Endothelial cell (in vitro differentiated cells): ENCODE measurements around the gene COQ8A. TPM values are rescaled to one million over a fixed set of nuclear protein-coding genes. Genes with fewer than 3 reads are reported as not detected.

ENCODE experiments used
- DNase-seq: peaks from one replicate; pipeline ENCODE4 v3.0.0; 2021; ENCODE audit warnings: low spot score
- H3K27ac Mint-ChIP-seq: one replicate; pipeline ENCODE4 v1.8.0; 2021; ENCODE audit warnings: mixed read lengths, inconsistent platforms; ENCODE audit not compliant: unreplicated experiment
- H3K27me3 Mint-ChIP-seq: one replicate; pipeline ENCODE4 v1.8.0; 2021; ENCODE audit warnings: mild to moderate bottlenecking, moderate library complexity, mixed read lengths, inconsistent platforms; ENCODE audit not compliant: unreplicated experiment
- H3K36me3 Mint-ChIP-seq: one replicate; pipeline ENCODE4 v1.8.0; 2021; ENCODE audit warnings: mild to moderate bottlenecking, low read depth, mixed read lengths, inconsistent platforms; ENCODE audit not compliant: unreplicated experiment
- H3K4me1 Mint-ChIP-seq: one replicate; pipeline ENCODE4 v1.8.0; 2021; ENCODE audit warnings: mild to moderate bottlenecking, mixed read lengths, inconsistent platforms; ENCODE audit not compliant: unreplicated experiment
- H3K4me3 Mint-ChIP-seq: one replicate; pipeline ENCODE4 v1.8.0; 2021; ENCODE audit warnings: mild to moderate bottlenecking, mixed read lengths, inconsistent platforms; ENCODE audit not compliant: unreplicated experiment
- H3K9me3 Mint-ChIP-seq: one replicate; pipeline ENCODE4 v1.8.0; 2021; ENCODE audit warnings: mixed read lengths, inconsistent platforms; ENCODE audit not compliant: unreplicated experiment
- long read RNA-seq: library from polyadenylated mRNA; unstranded; transcript quantifications from one replicate; pipeline ENCODE4 v2.0.0, GENCODE V29; 2020; ENCODE audit not compliant: unreplicated experiment
- total RNA-seq: library from RNA; stranded (reverse); fragmentation: NEBNext Ultra II Directional; extraction: Animal tissue kit (Norgen Biotek cat#: 25700); gene quantifications from one replicate; pipeline ENCODE4 v1.2.1, GENCODE V29; 2021; ENCODE audit not compliant: unreplicated experiment
- TF ChIP-seq, protein P1 (sequence below): fragments of 200-600 bp; sonication (generic); IDR thresholded peaks from one replicate; pipeline ENCODE4 v1.5.0; 2021; ENCODE audit warnings: antibody characterized with exemption; ENCODE audit not compliant: unreplicated experiment

COQ8A gene
- 22.7 TPM for total RNA-seq
- long read RNA-seq, transcript COQ8A-201 (15 exons, 2,872 nt) = major isoform, 20 of 22 reads
- long read RNA-seq, partial matches to known transcripts = 1 of 22 reads
- long read RNA-seq, other reads (novel, unspliced or antisense) = 1 of 22 reads

DNA sequence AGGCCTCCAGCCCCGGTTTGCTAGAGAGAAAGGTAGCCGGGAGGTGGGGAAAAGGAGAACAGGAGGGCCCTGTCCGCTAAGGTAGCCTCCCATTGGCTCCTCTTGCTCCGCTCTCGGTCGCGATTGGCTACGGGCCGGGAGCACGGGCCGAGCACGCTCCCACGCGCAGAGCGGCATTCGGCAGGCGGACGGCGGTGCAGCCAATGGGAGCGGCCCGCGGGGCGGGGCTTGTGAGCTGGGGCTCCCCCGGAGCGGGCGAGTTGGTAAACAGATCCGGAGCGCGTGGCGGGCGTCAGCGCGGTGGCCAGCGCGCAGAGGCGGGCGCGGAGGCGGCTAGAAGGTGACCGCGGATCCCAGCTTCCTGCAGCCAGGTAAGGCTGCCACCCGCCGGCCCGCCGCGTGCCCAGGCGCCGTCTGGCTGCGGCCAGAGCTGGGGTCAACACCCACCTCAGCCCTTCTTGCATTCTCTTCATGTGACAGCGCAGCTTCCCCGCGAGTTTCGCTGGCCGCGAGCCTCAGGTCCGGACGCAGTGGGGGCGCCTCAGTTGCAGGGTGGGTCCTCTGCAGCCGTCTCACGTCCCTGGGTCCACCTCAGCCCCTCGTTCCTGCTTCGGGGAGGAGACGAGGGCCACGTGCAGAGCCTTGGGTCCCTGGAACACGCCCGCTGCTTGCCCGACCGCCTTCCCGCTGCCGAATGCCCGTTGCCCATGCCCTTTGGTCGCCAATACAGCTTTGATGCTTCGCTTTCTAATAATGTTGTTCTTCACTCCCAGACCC lies at the start of gene COQ8A:
COQ8A (plus strand) TSS at position 266 of the 777 bp plus-strand sequence. CDS start 21,092 bp downstream, outside the sequence.
- peak; percentile 98 for DNase-seq
- TF ChIP-seq, protein P1, sequence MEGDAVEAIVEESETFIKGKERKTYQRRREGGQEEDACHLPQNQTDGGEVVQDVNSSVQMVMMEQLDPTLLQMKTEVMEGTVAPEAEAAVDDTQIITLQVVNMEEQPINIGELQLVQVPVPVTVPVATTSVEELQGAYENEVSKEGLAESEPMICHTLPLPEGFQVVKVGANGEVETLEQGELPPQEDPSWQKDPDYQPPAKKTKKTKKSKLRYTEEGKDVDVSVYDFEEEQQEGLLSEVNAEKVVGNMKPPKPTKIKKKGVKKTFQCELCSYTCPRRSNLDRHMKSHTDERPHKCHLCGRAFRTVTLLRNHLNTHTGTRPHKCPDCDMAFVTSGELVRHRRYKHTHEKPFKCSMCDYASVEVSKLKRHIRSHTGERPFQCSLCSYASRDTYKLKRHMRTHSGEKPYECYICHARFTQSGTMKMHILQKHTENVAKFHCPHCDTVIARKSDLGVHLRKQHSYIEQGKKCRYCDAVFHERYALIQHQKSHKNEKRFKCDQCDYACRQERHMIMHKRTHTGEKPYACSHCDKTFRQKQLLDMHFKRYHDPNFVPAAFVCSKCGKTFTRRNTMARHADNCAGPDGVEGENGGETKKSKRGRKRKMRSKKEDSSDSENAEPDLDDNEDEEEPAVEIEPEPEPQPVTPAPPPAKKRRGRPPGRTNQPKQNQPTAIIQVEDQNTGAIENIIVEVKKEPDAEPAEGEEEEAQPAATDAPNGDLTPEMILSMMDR = no peak
- Mint-ChIP-seq H3K4me3 (peak within 1 kb of the TSS; percentile 88), H3K27me3 (peaks cover 20% of the 10 kb centered on the region), H3K4me1 (peaks cover 48% of the 10 kb centered on the region), H3K27ac (peak within 1 kb of the TSS; percentile 85), H3K36me3 (peaks cover 9% of the 10 kb centered on the region), H3K9me3 (peaks cover 3% of the 10 kb centered on the region)

DNA sequence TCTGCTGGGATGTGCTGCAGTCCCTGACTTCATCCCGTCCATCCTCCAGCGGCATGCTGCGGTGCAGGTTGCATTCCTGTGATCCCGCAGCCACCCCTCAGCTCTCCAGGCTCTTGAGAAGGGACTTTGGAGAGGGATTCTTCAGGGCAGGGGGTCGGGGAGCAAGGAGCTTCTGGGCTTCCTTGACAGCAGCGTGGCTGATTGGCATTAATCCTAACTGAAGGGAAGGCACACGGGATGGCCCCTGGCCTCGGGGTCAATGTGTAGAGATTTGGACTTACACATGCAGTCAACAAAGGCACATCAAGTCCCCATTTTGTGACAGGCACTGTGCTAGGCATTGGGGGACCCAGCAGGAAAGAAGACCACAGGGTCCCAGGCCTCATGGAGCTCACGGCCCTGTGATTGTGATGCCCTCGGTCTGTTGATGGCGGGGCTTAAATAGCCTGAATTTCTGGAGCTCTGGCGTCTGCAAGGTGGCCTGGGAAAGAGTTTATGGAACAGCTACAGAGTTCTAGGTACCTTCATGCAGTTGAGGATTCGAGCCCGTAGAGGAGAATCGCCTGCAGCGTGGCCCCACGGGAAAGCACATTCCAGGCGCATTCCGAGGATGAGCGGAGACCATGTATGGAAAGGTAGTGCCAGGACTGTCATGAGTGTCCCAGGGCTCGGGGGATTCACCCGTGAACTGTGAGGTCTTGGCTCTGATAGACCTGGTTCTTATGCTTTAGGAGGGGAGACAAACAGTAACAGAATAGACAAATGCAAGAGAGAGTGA lies 49.6 kb upstream of the COQ8A start:
- Mint-ChIP-seq H3K27me3 (peaks cover 5% of the 10 kb centered on the region), H3K36me3 (peaks cover 22% of the 10 kb centered on the region), H3K9me3 (no peaks in the 10 kb centered on the region), H3K4me3 (peak overlapping the region; percentile 70), H3K27ac (no peak overlapping the region), H3K4me1 (peaks cover 22% of the 10 kb centered on the region)
- TF ChIP-seq, protein P1 = no peak
- DNase-seq = no peak

DNA sequence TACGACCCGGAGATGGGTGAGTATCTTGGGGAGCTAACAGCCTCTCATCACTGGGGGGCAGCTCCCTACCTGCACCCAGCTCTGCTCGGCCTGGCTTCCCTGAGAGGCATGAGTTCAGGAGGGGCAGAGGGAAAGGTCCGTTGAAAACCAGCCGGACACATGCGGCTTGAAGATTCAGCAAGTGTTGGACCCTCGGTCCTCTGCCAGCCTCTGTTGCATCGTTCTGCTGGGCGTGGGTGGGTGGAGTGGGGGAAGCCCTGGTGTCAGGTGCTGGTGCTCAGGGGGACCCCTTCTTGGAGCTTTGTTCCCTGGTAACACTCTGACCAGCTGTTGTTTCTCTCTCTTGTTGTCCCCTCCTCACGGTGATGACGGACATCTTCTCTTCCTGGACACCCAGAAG lies 48.7 kb upstream of the COQ8A start:
- Mint-ChIP-seq H3K27me3 (no peaks in the 10 kb centered on the region), H3K4me1 (peaks cover 17% of the 10 kb centered on the region), H3K4me3 (no peak overlapping the region), H3K27ac (no peak overlapping the region), H3K9me3 (no peaks in the 10 kb centered on the region), H3K36me3 (peaks cover 23% of the 10 kb centered on the region)
- no peak for DNase-seq
- TF ChIP-seq, protein P1 = no peak

DNA sequence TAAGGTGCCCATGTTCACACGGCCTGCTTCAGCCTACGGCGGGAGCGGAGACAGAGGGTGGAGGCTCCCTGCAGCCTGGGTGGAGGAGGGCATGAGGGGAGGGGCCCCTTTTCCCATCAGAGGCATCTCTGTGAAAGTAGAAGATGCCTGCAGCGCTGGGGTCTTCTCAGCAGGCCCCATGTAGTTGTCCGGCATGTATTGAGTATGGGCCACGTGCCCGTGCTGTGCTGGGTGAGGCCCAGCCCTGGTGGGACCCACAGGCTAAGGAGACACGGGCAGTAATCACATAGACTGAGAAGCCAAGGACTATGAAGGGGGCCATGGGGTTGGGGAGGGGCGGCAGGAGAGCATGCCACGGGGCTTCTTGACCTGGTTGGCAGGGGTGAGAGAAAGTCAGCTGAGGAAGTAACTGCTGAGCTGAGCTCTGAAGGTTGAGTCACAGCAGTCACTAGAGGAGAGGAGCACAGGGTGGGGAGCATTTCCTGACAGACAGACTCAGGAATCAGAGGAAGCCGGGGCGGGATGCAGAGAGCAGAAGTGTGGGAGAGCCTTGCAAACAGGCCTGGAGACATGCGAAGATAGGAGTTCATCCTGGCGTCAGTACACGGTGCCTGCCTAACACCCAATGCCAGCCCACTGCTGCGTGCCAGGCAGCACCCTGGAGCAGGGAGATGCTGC lies 48.1 kb upstream of the COQ8A start:
- Mint-ChIP-seq H3K36me3 (peaks cover 23% of the 10 kb centered on the region), H3K9me3 (no peaks in the 10 kb centered on the region), H3K4me3 (no peak overlapping the region), H3K4me1 (peaks cover 15% of the 10 kb centered on the region), H3K27ac (peak overlapping the region; percentile 6), H3K27me3 (no peaks in the 10 kb centered on the region)
- no peak for DNase-seq
- TF ChIP-seq, protein P1 = no peak
